HepG2 (cell line): ENCODE results near the gene ZNF615. TPM values are rescaled to one million over a fixed set of nuclear protein-coding genes. Genes with fewer than 3 reads are reported as not detected.

Experiments used
- EHMT2 ChIP-seq: fragments of 200-600 bp; sonication (generic); IDR thresholded peaks from 2 replicates; pipeline ENCODE4 v1.7.0; 2017; ENCODE audit warnings: antibody characterized with exemption, low read depth, low read length, borderline replicate concordance
- EZH2 ChIP-seq: conservative IDR thresholded peaks from 2 replicates; pipeline ENCODE4 v1.6.1; 2012; ENCODE audit warnings: mild to moderate bottlenecking, low read depth, low read length, moderate library complexity
- FLYWCH1 ChIP-seq: sonication (generic); formaldehyde crosslinking; IDR thresholded peaks from 2 replicates; pipeline ENCODE4 v1.8.1; 2023; ENCODE audit warnings: mild to moderate bottlenecking, missing genetic modification reagents
- HCFC1 ChIP-seq: fragments of 150-350 bp; IDR thresholded peaks from 2 replicates; pipeline ENCODE4 v1.6.1; 2014; ENCODE audit warnings: low read depth, low read length
- KAT7 ChIP-seq: IDR thresholded peaks from 2 replicates; pipeline ENCODE4 v1.6.1; 2018; ENCODE audit warnings: borderline replicate concordance, missing compliant biosample characterization
- MAZ ChIP-seq, 2 experiments: sonication (generic) in 1 of 2; formaldehyde crosslinking in 1 of 2; IDR thresholded peaks; 2 replicates each; pipeline versions ENCODE4 v1.5.0 to v1.6.1; 2012 to 2020; ENCODE audit warnings: low read depth in 2 of 2, mild to moderate bottlenecking in 2 of 2, borderline replicate concordance in 1 of 2, improper control_type of control experiment in 1 of 2, low read length in 1 of 2, missing genetic modification reagents in 1 of 2, moderate library complexity in 1 of 2
- SNAPC4 ChIP-seq: sonication (generic); formaldehyde crosslinking; IDR thresholded peaks from 2 replicates; pipeline ENCODE4 v1.4.0; 2020; ENCODE audit warnings: mild to moderate bottlenecking, missing genetic modification reagents
- SNRNP70 ChIP-seq: fragments of 200-400 bp; formaldehyde crosslinking; IDR thresholded peaks from 2 replicates; pipeline ENCODE4 v1.6.1; 2017; ENCODE audit warnings: mild to moderate bottlenecking, low read depth, low read length, moderate library complexity
- TBX3 ChIP-seq: fragments of 450-650 bp; IDR thresholded peaks from 2 replicates; pipeline ENCODE4 v1.6.1; 2017; ENCODE audit warnings: antibody characterized with exemption, mild to moderate bottlenecking, inconsistent platforms, borderline replicate concordance
- TRIM22 ChIP-seq: fragments of 450-650 bp; IDR thresholded peaks from 2 replicates; pipeline ENCODE4 v1.6.1; 2017
- XRCC5 ChIP-seq: fragments of 200-400 bp; formaldehyde crosslinking; optimal IDR thresholded peaks from 2 replicates; pipeline ENCODE3; 2017; ENCODE audit warnings: mild to moderate bottlenecking, low read length
- ZBTB2 ChIP-seq: sonication (generic); formaldehyde crosslinking; IDR thresholded peaks from 2 replicates; pipeline ENCODE4 v1.8.0; 2022; ENCODE audit warnings: low read depth, missing genetic modification reagents
- ZNF136 ChIP-seq: sonication (generic); formaldehyde crosslinking; IDR thresholded peaks from 2 replicates; pipeline ENCODE4 v1.8.1; 2022; ENCODE audit warnings: low read depth, mild to moderate bottlenecking, moderate library complexity, missing genetic modification reagents
- ZNF329 ChIP-seq: sonication (generic); formaldehyde crosslinking; IDR thresholded peaks from 2 replicates; pipeline ENCODE4 v1.9.0; 2021; ENCODE audit warnings: low read depth, mild to moderate bottlenecking, missing genetic modification reagents
- ZNF7 ChIP-seq: IDR thresholded peaks from 2 replicates; pipeline ENCODE4 v1.6.1; 2016; ENCODE audit warnings: missing biosample characterization, missing genetic modification reagents
- polyA plus RNA-seq, 8 experiments: library from polyadenylated mRNA; depleted of rRNA in 3 of 8; stranded (reverse) in 7 of 8; unstranded in 1 of 8; fragments of >200 nt; fragmentation: Illumina TruSeq in 4 of 8; extraction: Trizol in 4 of 8; gene quantifications; 2 replicates each; pipeline versions ENCODE4 v1.2.1 to v1.2.3, GENCODE V29; 2011 to 2016; ENCODE audit warnings: low read depth in 4 of 8, missing spikeins in 1 of 8, mixed read lengths in 1 of 8; ENCODE audit not compliant: insufficient read depth in 1 of 8
- total RNA-seq, 5 experiments: library from RNA; depleted of rRNA; stranded (reverse); fragments of >200 nt; fragmentation: Illumina TruSeq; extraction: Trizol; gene quantifications; 2 replicates each; pipeline ENCODE4 v1.2.3, GENCODE V29; 2016; ENCODE audit warnings: low read depth in 1 of 5
- TF ChIP-seq, protein P1 (sequence below): sonication (generic); IDR thresholded peaks from 2 replicates; pipeline ENCODE4 v1.6.1; 2016; ENCODE audit warnings: low read depth, borderline replicate concordance
- TF ChIP-seq, protein P2 (sequence below): sonication (generic); formaldehyde crosslinking; IDR thresholded peaks from 2 replicates; pipeline ENCODE4 v1.4.0; 2020; ENCODE audit warnings: mild to moderate bottlenecking, missing genetic modification reagents

ZNF615 gene
- total and polyA plus RNA-seq, 2 of the 13 experiments (the other 11 are each of a cell fraction or from before 2014, with no cell fraction given): 5.2 to 7.8 TPM

- TF ChIP-seq ZBTB2 (no peak), ZNF329 (0 out of 2 replicates have a peak, but pooled peaks have one; percentile 41), FLYWCH1 (CRISPR knock-in tag) (no peak), HCFC1 (peak; percentile 88), TBX3 (no peak), TRIM22 (no peak), KAT7 (CRISPR knock-in tag) (no peak), EZH2 (no peak), ZNF7 (CRISPR knock-in tag) (no peak), MAZ (IDR thresholded peaks at IDR 0.05; ENCODE audit: borderline replicate concordance, low read depth, low read length) (0 out of 2 replicates have a peak, but pooled peaks have one; percentile 16), MAZ (CRISPR knock-in tag; IDR thresholded peaks at IDR 0.05; ENCODE audit: low read depth) (no peak), ZNF136 (CRISPR knock-in tag) (no peak), SNRNP70 (no peak), SNAPC4 (CRISPR knock-in tag) (peak; percentile 3; the same call in 1 of the 2 replicates), XRCC5 (peak; percentile 65), EHMT2 (peak; percentile 41; the same call in 1 of the 2 replicates)
- TF ChIP-seq, protein P1, sequence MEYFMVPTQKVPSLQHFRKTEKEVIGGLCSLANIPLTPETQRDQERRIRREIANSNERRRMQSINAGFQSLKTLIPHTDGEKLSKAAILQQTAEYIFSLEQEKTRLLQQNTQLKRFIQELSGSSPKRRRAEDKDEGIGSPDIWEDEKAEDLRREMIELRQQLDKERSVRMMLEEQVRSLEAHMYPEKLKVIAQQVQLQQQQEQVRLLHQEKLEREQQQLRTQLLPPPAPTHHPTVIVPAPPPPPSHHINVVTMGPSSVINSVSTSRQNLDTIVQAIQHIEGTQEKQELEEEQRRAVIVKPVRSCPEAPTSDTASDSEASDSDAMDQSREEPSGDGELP: no peak
- TF ChIP-seq, protein P2, sequence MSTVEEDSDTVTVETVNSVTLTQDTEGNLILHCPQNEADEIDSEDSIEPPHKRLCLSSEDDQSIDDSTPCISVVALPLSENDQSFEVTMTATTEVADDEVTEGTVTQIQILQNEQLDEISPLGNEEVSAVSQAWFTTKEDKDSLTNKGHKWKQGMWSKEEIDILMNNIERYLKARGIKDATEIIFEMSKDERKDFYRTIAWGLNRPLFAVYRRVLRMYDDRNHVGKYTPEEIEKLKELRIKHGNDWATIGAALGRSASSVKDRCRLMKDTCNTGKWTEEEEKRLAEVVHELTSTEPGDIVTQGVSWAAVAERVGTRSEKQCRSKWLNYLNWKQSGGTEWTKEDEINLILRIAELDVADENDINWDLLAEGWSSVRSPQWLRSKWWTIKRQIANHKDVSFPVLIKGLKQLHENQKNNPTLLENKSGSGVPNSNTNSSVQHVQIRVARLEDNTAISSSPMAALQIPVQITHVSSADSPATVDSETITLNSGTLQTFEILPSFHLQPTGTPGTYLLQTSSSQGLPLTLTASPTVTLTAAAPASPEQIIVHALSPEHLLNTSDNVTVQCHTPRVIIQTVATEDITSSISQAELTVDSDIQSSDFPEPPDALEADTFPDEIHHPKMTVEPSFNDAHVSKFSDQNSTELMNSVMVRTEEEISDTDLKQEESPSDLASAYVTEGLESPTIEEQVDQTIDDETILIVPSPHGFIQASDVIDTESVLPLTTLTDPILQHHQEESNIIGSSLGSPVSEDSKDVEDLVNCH (CRISPR knock-in tag): no peak
Observed at GRCh38 chr19:52007806-52008557, at the start of gene ZNF615 (continued).
